GM20000 (cell line): ENCODE data around the gene CNTN2.

Experiments
- DNase-seq: peaks from one replicate; pipeline ENCODE4 v3.0.0; 2012; ENCODE audit warnings: low spot score
- CTCF ChIP-seq: IDR thresholded peaks from 2 replicates; pipeline ENCODE4 v1.5.1; 2012; ENCODE audit warnings: mild to moderate bottlenecking, control low read depth; ENCODE audit errors: extremely low read depth, missing control alignments

The CNTN2 gene

GRCh38 chr1:205045146-205045545, 2.1 kb downstream of the CNTN2 start:
- TF ChIP-seq CTCF, result no peak
- no peak for DNase-seq

GRCh38 chr1:205046870-205047269, 3.9 kb downstream of the CNTN2 start:
- no peak for TF ChIP-seq CTCF

GRCh38 chr1:205047764-205048231, 4.8 kb downstream of the CNTN2 start:
- TF ChIP-seq CTCF, result no peak

More at GRCh38 chr1:205046870-205047269, 3.9 kb downstream of the CNTN2 start:
- DNase-seq, result no peak

GRCh38 chr1:205048382-205048781, 5.4 kb downstream of the CNTN2 start:
- no peak for TF ChIP-seq CTCF
- DNase-seq, result no peak

More at GRCh38 chr1:205047764-205048231, 4.8 kb downstream of the CNTN2 start:
- DNase-seq, result no peak

GRCh38 chr1:205049479-205049878, 6.5 kb downstream of the CNTN2 start:
- TF ChIP-seq CTCF, result no peak
- DNase-seq, result no peak

GRCh38 chr1:205052690-205053089, 9.7 kb downstream of the CNTN2 start:
- TF ChIP-seq CTCF, result no peak
- no peak for DNase-seq

GRCh38 chr1:205053296-205053695, 10.3 kb downstream of the CNTN2 start:
- no peak for TF ChIP-seq CTCF

More at GRCh38 chr1:205053296-205053695, 10.3 kb downstream of the CNTN2 start:
- DNase-seq, result no peak
